GM19397 (cell line): Measurements from ENCODE around the gene TRAF4.

Experiments
- ATAC-seq: cut with Tn5 transposase; IDR thresholded peaks from one replicate; pipeline ENCODE4 v1.9.1; 2021; ENCODE audit warnings: mild to moderate bottlenecking, moderate library complexity; ENCODE audit not compliant: unreplicated experiment

TRAF4 gene, protein sequence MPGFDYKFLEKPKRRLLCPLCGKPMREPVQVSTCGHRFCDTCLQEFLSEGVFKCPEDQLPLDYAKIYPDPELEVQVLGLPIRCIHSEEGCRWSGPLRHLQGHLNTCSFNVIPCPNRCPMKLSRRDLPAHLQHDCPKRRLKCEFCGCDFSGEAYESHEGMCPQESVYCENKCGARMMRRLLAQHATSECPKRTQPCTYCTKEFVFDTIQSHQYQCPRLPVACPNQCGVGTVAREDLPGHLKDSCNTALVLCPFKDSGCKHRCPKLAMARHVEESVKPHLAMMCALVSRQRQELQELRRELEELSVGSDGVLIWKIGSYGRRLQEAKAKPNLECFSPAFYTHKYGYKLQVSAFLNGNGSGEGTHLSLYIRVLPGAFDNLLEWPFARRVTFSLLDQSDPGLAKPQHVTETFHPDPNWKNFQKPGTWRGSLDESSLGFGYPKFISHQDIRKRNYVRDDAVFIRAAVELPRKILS

GRCh38 chr17:28743243-28744103 is at the start of gene TRAF4:
Gene TRAF4, plus strand, starts transcription at chr17:28744011. Its CDS starts 102 bp downstream, at chr17:28744113.
- ATAC-seq: peak; percentile 68

DNA sequence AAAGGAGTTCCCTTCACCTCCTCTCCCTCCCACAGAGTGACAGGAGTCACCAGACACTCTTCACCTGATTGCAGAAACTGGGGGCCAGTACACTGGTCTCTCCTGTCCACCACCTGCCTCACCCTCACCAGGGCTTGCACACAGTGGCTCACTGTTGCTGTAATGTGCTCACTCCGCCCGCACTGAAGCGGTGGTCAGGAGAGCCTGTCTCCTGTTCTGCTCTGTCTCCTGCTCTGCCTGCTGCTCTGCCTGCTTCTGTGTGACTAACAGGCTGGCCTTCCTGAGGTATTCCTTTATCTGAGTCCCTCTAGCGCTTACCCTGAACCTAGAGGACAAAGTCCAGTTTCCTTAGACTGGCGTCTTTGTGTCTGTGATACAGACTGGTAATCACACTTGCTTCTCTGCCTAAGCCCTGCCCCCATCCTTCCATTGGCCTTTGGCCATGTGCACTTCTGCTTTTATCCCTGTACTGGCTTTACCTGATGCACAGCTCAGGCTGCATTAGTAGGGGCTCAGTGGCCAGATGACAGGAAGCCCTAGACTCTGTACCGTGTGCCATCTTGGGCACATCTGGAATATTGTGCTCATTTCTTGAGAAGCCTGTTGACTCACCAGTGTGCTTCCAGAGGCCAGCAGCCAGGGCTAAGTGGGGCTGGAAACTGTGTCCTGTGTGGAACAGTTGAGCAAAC is 45.4 kb upstream of the TRAF4 start:
- ATAC-seq: no peak

DNA sequence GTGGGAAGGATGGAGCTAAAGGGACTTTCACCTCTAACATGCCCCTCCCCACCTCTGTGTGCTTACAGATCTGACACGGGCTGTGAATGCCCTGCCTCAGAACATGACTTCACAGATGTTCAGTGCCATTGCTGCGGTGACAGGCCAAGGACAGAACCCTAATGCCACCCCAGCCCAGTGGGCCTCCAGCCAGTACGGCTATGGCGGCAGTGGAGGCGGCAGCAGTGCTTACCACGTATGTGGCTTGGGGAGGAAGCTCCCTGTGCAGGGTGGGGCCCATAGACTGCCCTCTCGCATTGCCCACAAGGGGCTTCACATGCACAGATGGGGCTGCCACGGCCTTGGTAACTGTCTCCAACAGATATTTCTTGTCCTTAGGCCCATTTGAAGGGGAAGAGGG is 43.5 kb upstream of the TRAF4 start:
- ATAC-seq: no peak

DNA sequence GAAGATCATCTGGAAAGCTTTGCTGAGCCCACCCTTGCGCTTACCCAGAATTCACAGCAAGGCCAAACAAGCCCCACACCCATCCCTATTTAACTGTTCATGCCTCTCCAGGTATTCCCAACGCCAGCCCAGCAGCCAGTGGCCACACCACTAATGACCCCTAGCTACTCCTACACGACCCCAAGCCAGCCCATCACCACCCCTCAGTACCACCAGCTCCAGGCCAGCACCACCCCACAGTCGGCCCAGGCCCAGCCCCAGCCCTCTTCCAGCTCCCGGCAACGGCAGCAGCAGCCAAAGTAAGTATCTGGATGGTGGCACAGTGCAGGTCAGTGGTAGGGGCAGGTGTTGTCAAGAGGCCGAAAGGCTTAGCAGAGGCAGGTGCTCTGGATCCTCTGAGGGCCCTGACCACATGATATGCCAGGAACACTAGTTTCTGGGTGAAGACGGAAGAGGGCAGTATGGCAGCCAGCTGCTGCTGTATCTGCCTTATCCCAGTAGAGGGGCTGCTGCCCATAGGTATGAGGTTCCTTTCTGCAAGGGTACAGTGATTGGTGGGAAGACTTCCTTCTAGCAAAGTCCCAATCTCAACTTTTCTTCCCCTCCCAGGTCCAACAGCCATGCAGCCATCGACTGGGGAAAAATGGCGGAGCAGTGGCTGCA is 42.9 kb upstream of the TRAF4 start:
- ATAC-seq: no peak

DNA sequence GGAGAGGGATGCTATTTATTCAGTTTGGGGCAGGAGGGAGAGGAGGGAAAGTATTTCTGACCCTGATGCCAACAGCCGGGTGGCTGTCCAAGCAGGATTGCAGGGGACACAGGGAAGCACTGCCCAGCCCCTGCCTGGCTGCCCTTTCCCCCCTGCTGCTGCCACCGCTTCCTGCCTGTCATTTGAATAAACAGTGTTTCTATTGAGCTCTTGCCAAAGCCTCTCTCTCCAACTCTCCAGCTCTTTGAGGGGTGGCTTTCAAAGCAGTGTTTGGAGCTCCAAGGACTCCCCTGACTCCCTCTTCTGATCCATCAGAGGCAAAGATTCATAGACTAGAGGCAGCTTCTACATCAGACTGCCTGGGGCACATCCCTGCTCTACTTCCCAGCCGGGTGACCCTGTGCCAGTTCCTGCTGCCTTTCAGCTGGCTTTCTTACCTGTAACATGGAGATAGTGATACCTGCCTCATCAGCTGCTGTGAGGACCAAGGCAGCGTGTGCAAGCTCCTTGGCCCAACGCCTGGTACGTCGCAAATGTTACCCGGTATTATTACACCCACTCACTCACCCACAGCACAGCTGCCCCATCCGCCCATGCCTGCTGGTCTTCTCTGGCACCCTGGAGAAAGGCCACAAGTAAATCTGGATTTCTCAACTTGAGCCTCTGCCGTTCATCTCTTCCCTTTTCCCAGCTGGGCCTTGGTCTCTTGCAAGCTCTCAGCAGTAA is 41.6 kb upstream of the TRAF4 start:
- no peak for ATAC-seq

GRCh38 chr17:28702752-28703150 is 41.1 kb upstream of the TRAF4 start:
- ATAC-seq: no peak

DNA sequence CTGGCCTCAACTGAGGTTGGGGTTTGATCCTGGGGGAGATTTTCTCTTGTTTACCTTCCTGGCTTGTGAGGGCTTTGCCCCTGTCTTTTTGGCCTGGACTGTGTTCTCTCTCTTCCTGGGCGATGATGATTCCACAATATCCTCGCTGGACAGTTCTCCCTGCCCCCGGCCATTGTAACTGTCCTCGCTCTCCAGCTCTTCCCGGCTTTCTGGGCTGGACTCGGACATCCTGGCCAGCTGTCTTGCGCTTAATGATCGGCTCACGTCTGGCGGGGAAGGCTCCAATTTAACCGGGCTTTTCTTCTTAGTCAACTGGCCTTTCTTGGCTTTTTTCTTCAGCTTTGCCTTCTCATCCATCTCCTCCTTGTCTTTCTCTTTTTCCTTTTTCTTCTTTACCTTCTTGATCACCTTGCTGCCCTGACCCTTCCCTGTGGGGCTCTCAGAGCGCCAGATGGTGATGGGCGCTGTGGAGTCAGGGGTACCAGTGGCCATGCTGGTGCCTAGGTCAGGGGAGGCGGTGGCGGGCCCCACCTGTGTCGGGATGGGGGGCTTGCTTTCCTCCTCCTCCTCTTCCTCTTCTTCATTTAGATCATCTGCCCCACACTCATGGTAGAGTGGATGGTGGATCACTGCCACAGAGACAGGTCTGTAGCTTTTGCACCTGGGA is 40.1 kb upstream of the TRAF4 start:
- no peak for ATAC-seq

DNA sequence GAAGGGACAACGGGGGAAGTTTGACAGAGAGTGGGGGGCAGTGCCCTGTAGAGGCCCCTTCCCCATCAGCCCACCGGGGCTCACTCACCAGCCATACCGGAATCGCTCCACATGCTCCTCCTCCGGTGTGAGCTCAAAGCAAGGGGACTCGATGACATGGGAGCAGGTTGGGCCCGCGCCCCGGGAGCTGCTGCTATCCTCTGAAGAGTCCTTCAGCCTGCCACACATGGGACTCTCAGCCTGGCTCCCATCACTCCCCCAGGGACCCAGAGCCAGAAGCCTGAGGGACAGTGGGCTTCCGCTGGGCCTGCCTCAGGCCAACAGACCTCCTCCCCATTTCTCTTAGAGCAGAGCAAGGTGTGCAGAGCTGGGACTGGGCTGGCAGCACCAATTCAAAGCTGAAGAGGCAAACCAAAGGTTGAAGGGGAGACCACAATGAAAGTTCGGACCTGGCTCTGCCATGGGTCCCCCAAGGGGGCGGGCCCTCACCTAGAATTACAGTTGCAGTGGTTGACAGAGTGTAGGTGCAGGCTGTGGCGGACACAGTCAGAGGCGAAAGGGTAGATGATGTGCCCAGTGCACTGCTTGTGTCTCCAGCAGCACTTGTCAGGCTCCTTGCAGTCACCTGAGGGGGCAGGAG is 39.5 kb upstream of the TRAF4 start:
- no peak for ATAC-seq

- no peak for ATAC-seq
Measured at GRCh38 chr17:28705074-28705659, 38.6 kb upstream of the TRAF4 start.

- ATAC-seq: no peak
Measured at GRCh38 chr17:28705728-28706334, 38.0 kb upstream of the TRAF4 start.

GRCh38 chr17:28706471-28707338 is 37.1 kb upstream of the TRAF4 start:
- no peak for ATAC-seq

- no peak for ATAC-seq
Measured at GRCh38 chr17:28707339-28707720, 36.5 kb upstream of the TRAF4 start.

- peak; percentile 84 for ATAC-seq
Measured at GRCh38 chr17:28710861-28711722, 32.7 kb upstream of the TRAF4 start.

DNA sequence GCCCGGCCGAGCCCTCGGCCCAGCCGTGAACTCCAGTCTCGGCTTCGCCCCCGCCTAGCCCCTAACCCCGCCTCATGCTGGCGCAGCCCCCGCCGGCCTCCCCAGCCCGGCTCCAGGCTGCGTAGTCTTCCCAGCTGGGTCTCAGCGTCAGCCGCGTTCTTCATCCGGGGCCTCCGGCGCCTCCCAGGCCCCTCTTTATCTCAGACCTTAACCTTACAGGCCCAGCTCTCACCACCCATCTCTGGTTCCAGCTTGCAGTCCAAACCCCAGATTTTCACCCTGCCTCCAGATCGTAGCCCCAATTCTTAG is 32.1 kb upstream of the TRAF4 start, which contains the start of gene PROCA1:
PROCA1 (minus strand) TSS at position 166 of the 309 bp plus-strand sequence. CDS start 228 bp downstream, outside the sequence.
- ATAC-seq: peak; percentile 16

DNA sequence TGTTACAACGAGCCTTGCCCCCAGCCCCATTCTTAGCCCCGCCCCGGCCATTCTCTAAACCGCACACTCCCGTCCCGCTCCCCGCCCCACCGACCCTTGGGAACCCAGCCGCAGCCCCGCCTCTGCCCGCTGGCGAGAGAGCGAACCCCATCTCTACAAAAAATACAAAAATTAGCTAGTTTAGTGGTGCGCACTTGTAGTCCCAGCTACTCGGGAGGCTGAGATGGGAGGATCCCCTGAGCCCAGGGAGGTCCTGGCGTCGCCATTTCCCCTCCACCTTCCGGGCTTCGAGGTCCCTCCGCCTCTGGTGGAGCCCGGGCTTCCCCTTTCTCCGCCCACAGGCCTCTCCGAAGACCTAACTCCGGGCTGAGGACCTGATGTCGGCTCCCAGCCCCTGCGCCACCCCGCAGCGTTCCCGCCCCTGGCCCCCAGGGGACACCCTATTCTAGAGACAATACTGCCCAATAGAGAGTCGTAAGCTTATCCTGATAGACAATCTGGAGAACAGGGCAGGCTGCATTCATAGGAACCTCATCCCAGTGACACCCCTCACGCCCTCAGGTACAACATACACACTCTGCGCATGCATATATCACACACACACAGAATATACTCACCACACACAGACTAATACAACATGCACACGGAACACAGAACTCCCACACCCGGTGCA is 31.6 kb upstream of the TRAF4 start:
- ATAC-seq: no peak
